HG02970 (cell line): ENCODE results near the gene TEX36.
"Not testable (repeated sequence)": the region's sequence is repeated elsewhere in the genome, so short reads cannot be mapped to it uniquely, and the experiment has no call there.

Experiments
- ATAC-seq: cut with Tn5 transposase; IDR thresholded peaks from one replicate; pipeline ENCODE4 v1.9.1; 2021; ENCODE audit warnings: mild to moderate bottlenecking, moderate library complexity, moderate number of reproducible peaks; ENCODE audit not compliant: unreplicated experiment, low FRiP score

TEX36 gene

DNA sequence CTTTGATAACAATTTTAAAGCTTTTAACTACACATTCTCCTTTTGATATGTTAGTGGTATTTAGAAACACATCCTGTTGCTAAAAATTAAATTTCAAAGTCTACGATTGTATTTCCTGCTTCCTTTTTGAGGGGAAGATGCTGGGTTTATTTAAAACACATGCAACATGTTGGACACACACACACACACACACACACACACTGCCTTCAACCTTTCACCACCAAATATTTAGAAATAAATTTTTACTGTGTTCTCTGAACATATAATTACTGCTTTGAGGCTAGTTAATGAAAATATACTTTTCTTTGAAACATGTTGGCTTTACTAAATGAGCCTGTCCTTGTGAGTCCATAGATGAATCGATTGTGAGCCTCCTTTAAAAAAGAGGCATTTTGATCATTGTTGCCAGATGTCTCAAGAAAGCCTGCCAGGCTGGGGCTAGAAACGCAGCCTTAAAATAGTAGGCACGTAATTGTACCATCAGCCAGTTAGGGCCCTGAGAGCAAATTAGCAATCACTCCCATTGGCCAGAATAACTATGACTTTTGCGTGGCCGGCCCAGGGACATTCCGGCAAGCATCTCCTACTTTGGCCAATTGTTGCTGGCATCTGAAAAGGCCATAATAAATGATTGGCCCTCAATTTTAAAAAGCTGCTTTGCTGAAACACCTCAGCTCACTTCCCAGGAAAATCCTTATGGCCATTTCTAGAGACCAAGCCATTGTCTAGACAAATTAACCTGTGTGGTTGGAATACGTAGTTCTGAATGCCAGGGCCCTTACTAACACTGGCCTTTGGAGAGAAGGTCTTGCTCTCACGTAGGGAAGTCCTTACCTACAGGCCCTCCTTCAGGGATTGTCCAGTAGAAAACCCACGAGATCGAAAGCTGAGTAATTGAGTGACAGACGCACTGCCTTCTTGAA lies 9.9 kb upstream of the TEX36 start:
- no peak for ATAC-seq

DNA sequence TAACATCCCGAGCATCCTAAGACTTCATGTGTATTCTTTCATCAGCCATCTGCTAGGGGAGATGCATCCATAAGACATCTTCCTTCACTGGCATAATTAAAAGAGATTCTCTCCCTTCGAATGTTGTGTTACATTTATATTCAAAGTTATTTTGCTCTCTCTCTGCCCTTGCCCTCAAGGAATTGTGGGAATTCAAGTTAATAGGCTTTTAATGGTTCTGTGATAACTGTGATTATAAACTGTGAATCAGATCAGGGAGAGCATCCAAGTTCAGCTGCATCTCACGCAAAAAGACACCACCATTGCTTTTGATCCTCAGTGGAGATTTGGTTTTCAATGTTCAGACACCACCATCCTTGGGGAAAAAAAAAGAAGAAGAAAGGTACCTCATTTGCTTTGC lies 9.2 kb upstream of the TEX36 start:
- no peak for ATAC-seq

DNA sequence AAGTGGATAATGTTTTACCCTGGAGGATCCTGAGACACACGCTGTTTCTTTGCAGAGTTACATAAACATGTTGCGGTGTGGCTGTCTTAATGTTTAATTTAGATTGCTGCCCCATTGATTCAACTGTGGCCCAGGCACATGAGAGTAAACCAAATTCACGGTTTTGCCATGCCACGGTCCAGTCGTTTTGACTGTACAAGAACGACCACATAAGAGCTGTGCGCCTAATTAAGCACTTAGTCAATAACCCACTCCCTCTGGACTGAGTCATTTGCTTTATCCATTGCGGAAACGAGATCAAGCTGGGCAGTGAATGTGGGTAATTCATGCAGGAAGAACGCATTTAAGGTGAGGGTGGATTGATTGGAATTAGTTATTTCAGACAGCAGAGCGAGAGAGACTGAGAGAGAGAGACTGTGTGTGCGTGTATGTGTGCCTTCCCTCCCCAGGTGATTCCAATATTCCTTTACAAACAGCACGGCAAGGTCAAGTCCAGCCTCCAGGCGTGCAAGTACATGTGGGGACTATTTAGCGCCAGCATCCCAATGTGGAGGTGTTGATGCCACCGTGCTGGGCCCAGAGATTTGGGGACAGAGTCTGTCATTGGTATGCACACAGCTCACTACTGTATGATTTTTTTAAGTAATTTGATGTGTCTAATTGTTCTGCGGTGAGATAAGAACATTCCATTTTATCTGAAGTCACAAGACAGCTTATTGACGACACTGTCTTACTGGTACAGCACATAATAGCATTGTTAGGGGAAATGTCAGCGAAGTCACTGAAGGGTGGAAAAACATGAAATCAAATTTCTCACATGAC lies 8.4 kb upstream of the TEX36 start:
- ATAC-seq: no peak

DNA sequence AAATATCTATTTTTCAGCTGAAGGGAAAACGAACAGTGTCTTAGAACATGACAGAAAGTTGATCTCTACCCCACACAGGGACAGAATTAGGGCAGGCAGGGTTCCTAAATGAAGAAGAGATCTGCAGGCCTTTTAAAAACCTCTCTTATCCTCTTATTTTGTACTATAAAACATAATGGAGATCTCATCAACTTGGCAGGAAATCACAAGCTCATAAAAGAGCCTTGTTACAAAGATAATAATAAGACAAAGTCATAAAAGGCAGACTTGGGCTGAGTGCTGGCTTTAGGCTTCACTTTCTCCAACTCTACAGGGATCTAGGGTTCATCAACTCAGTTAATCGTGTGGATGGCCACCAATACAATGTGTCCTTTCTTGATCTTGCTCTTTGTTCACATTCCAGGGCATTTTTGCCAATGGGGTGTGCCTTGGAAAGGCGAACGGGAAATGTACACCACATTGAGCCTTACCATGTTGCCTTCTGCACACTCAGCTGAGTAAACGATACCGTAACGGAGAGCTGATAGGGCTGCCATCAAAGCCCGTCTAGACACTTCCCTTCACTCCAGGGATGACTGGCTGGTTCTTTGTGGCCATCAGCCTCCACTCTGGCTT lies 7.1 kb upstream of the TEX36 start:
- no peak for ATAC-seq

DNA sequence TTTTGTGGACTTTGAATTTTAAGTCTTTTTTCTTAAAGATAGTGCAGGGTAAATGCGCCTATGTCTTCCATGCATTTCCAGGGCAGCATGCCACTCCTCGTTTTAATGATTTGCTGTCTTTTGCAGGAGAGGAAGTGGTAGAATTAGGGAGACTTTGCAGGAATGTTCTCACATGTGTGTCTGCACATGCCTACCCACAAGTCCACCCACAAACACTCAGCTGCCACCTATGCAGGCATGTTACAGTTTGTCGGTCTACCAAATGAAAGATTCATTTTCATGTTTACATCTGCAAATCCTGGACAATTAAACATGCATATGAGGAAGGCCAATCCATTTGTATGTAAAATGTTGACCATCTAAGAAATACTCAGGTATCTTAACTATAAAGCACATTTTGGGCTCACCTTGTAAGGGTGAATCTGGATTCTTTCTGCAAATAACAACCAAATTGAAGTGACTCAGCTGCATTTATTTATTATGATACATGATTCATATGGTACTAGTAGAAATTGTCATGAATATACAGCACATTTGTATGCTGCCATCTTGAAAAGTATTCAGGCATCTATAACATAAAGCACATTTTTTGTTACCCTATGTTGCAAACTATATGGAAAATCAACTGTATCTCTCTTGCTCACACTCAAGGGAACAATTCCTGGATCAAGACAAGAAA lies 4.7 kb upstream of the TEX36 start:
- no peak for ATAC-seq

DNA sequence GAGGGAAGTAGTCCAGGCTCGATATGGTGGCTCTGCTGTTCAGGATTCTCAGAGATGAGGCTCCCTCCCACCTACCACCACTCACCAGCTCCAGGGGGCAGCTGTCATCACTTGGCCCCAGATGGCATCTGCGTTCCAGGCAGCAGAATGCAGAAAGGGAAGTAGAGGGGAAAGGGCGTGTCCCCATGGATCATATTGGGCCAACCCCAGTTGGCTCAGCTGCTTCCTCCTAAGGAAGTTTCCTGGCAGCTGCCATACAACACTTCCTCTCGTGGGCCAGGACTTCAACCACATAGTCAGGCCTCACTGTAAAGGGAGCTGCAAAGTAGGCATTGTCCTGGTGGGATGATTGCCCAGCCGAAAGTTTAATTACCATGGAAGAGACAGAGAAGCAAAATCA lies 1.6 kb upstream of the TEX36 start:
- no peak for ATAC-seq

DNA sequence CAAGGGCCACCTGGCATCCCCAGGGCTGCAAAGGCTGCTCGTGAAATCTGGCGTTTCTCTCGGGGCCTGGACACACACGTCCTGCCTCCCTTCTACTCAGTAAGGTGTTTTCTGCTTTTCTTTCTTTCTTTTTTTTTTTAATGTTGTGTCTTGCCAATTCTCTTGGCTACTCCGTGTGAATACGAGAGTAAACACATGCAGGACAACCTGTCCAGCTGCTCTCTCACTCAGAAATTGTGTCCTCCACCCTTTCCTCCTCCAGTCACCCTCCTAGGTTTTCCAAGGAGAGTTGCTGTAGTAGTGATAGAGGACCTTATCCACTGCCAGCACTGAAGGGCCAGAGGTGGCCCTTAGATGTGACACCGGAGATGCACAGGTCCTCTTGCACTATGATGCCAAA lies 858 bp upstream of the TEX36 start:
- no peak for ATAC-seq

DNA sequence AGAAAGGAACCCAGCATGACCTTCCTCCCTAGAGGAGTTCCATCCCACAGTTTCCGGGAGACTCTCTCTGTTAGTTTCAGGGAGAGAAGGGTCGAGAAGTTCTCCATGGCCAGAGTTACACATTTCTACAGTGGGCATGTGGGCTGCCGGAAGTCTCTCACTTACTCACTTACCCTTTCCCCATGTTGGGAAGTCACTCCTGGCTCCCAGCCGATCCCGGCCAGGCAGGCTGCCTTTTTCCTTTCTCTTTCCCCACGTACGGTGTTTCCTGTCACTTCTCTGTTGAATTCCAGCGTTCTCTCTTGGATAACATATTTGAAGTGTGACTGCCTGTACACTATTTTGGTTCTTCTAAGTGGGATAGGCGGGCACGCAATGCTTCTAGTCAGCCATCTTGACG lies 3.5 kb downstream of the TEX36 start:
- no peak for ATAC-seq

DNA sequence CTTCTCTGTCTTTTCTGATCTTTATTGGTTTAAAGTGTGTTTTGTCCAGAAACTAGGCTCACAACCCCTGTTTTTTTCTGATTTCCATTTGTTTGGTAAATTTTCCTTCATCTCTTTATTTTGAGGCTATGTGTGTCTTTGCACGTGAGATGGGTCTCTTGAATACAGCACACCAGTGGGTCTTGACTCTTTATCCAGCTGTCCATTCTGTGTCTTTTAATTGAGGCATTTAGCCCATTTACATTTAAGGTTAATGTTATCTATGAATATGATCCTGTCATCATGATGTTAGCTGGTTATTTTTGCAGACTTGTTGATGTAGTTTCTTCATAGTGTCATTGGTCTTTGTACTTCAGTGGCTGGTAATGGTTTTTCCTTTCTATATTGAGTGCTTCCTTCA lies 10.1 kb downstream of the TEX36 start:
- ATAC-seq: no peak

DNA sequence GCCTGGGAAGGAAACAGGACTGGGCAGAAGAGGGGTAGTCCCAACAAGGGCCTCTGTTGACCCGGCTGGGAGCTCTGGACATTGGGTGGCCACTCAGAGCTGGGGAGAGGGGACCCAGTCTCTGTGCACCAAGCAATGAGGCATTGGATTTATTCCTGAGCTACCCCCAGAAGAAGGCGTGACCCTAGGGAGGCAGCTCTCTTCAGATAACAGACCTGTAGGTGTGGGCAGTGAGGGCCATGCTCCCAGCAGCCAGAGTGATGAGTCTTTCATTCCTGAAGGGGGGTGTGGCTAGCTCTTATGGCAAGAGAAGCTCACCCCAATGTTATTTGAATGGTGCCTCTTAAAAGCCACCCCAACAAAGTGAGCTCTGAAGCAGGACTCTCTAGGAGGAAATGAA lies 20.4 kb downstream of the TEX36 start:
- no peak for ATAC-seq

DNA sequence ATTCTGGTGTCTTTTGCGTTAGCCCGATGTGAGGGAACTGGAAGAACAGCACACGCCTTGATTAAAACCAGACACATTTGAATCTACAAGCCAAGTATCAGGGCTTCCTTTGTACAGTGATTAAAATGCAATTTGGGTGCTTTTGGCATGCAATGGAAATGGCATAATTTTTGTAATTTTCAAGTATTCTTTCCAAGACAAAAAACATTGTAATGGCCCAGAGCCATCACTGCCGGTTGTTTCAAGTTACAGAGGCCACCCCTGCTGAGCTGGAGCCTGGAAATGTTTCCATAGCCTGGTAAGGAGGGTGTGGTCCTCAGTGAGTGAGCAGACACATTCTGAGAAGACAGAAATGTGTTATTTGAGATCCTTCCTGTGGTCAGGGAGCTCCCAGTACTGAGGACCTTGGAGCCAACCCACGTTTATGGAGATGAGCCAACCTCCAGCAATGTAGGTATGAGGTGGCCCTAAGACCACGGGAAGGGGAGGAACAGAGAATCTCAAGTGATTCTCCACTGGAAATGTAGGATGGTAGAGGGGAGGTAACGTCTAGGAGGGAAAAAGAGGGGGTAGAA lies 20.9 kb downstream of the TEX36 start:
- ATAC-seq: no peak

DNA sequence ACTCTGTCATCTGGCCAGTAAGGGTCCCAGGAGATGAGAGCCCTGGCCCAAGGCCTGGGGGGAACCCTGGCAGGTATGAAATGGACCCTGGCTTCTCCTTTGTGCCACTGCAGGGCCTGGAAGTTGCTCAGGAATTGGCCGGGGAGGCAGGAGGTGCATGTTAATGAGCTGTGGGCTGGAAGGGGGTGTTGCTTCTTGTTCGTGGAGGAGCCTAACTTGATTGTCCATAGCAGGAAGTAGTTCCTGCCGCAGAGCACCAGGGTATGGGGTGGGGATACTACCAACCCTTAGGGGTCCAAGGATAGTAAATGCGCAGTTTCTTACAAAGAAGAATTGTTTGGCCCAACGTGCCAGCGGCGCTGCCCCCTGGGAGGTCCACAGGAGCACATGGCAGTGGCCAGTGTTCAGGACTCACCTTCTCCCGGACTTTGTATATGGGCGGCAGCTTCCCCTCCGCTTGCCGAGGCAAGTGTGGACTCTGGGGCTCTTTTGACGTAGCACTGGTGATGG lies 21.5 kb downstream of the TEX36 start:
- no peak for ATAC-seq

DNA sequence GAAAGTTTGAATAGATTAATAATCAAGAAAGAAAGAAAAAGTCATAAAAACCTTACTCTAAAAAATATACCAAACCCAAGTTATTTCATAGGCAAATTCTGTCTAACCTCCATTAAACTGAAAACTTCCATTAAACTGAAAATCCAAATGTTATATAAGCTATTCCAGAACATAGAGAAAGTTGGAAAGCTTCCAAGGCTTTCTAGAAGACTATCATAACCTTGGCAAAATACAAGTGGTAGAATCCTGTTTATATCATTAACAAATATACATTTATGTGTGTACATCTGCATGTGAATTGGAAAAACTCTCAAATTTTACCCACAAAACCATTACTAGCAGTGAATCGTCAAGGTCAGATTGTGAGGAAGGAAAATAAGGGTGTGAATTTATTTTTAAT lies 23.9 kb downstream of the TEX36 start:
- no peak for ATAC-seq

DNA sequence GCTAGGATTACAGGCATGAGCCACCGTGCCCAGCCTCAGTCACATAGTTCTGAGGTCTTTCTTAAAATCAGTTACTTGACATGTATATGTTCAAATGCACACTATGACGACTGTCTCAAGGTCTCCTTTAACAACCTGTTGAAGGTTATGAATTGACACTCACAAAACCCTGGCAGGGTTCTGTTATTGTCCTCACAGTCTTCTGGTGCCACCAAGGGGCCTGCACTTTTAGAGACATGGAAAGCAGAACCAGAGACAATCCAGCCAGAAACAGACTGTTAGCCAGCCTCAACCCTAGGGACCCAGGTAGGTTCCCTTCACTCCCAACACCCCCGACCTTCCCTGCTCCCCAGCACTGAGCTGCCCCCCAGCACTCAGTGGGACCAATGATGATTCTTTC lies 26.4 kb downstream of the TEX36 start:
- no peak for ATAC-seq

DNA sequence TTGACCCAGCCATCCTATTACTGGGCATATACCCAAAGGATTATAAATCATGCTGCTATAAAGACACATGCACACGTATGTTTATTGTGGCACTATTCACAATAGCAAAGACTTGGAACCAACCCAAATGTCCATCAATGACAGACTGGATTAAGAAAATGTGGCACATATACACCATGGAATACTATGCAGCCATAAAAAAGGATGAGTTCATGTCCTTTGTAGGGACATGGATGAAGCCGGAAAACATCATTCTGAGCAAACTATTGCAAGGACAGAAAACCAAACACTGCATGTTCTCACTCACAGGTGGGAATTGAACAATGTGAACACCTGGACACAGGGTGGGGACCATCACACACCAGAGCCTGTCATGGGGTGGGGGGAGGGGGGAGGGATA lies 29.9 kb downstream of the TEX36 start:
- not testable (repeated sequence) for ATAC-seq

DNA sequence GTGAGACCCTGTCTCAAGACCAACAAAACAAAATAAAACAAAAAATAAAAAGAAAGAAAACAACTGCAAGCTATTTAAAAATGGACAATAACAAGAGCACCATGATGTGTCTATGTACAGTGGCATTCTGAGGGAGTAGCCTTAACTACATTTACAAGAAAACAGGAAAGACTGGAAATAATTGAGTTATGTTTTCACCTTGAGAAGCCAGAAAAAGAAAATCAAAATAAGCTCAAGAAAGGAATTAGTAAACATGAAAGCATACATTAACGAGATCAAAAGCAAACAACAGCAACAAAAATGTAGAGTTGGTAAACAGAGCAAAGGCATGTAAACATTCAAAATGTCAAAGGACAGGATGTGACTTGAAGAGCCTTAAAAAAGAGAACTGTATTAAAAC lies 36.7 kb downstream of the TEX36 start:
- ATAC-seq: no peak

DNA sequence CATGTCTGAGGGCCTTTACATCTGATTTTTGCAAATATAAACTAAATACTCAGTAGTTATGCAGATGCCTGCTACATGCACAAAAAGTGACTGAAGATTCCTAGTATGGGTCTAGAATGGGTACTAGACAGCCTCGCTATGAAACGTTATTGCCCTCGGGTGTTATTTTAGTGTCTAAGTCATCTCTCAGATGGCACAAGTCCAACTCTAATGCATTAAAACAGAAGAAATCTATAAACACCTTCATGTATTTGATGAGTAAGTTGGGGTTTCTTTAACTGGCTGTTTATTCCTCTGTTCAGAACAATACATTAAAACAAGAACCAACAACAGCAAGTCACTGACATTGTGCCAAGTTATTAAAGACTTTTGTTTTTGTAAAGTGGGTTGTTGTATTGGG lies 41.6 kb downstream of the TEX36 start:
- ATAC-seq: no peak

DNA sequence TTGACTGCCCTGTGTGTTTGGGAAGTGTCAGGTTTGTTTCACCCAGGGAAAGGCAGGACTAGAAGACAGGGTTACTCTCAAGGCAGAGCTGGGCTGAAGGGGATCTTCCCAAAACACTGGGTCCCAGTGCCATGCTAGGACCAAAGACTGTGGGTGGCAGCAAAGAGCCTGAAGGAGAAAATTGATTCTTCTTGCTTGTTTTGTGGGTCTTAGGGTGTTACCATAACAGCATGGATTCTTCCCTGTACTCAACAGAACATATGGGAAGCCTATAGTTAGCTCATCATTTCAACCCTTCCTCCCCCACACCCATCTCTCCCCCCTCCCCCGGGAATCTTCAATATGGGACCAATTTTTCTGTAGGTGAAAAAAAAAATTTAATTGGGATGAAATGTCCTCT lies 42.3 kb downstream of the TEX36 start:
- no peak for ATAC-seq

DNA sequence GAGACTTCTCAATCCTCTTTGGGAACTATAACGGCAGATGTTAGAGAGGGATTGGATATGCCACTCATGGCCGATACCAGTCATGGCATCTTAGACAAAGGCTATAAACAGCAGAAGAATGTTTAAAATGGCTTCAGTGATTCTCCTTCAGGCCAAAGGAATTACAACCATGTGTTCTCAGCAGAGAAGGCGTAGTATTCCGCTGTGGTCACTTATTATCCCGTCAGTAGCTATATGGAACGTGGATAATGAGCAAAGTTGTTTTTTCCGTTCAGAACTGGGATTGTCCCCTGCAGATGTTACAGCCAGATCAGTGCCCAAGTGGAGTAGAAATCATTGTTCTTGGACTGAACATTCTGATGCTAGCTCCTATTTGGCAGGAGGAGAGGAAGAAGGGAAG lies 43.1 kb downstream of the TEX36 start:
- no peak for ATAC-seq

DNA sequence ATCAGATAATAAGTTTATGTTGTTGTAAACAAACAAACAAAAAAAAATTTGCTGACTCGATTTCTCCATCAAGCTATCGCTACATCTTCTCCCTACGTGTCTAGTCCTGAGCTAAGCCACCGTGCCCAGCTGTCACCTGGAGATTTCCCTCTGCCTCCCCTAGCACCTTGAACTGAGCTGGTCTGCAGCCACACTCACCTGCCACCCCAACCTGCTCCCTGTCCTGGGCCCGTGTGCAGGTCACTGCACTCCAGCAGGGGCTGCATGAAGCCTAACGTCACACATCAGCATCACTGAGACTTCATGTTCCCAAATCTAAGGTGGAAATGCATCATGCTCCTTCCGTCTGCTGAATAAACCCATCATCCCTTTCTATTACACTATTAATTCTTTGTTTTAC lies 44.4 kb downstream of the TEX36 start:
- no peak for ATAC-seq
